Body of pancreas (tissue), 4 donors: ENCODE data around the gene KIF3A.

Experiments
- POLR2A ChIP-seq, 3 donors: fragments of 450-650 bp; IDR thresholded peaks; one replicate each; pipeline ENCODE4 v1.6.1; 2016; ENCODE audit warnings: antibody characterized with exemption in 3 of 3, mild to moderate bottlenecking in 2 of 3
- TF ChIP-seq, protein P1 (sequence below), 7 experiments: fragments of 450-650 bp in 4 of 7; fragments of 200-600 bp in 3 of 7; sonication (generic) in 3 of 7; IDR thresholded peaks; one replicate each; pipeline ENCODE4 v1.5.1; 2016 to 2019; ENCODE audit warnings: antibody characterized with exemption in 7 of 7

- TF ChIP-seq, protein P1, sequence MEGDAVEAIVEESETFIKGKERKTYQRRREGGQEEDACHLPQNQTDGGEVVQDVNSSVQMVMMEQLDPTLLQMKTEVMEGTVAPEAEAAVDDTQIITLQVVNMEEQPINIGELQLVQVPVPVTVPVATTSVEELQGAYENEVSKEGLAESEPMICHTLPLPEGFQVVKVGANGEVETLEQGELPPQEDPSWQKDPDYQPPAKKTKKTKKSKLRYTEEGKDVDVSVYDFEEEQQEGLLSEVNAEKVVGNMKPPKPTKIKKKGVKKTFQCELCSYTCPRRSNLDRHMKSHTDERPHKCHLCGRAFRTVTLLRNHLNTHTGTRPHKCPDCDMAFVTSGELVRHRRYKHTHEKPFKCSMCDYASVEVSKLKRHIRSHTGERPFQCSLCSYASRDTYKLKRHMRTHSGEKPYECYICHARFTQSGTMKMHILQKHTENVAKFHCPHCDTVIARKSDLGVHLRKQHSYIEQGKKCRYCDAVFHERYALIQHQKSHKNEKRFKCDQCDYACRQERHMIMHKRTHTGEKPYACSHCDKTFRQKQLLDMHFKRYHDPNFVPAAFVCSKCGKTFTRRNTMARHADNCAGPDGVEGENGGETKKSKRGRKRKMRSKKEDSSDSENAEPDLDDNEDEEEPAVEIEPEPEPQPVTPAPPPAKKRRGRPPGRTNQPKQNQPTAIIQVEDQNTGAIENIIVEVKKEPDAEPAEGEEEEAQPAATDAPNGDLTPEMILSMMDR (IDR thresholded peaks at IDR 0.05), result no peak
- no peak for TF ChIP-seq POLR2A (IDR thresholded peaks at IDR 0.05)
Measured at GRCh38 chr5:132744659-132745058, 7.3 kb upstream of the KIF3A start.
